22Rv1 (cell line): Measurements from ENCODE around the gene AGFG1.

Experiments used
- ZFX ChIP-seq: fragments of 450-650 bp; IDR thresholded peaks from 2 replicates; pipeline ENCODE4 v1.6.1; 2017; ENCODE audit warnings: antibody characterized with exemption, borderline replicate concordance
- TF ChIP-seq, protein P1 (sequence below): fragments of 450-650 bp; IDR thresholded peaks from 2 replicates; pipeline ENCODE4 v1.5.1; 2017; ENCODE audit warnings: mild to moderate bottlenecking

DNA sequence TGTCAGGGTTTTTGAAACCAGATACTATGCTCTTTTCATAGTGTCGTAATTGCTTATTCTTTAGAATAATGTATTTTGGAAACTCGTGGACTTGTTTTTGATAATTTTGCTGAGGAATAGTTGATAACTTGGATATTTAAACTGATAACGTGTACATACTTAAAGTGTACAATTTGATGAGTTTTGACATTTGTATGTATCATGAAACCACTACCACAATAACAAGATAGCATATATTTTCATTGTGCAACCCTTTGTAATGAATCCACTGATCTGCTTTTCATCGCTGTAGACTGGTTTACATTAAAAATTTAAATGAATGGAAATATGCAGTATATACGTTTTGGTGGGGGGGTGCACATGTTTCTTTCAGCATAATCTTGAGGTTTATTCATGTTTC lies 45.8 kb downstream of the AGFG1 start:
- TF ChIP-seq, protein P1, sequence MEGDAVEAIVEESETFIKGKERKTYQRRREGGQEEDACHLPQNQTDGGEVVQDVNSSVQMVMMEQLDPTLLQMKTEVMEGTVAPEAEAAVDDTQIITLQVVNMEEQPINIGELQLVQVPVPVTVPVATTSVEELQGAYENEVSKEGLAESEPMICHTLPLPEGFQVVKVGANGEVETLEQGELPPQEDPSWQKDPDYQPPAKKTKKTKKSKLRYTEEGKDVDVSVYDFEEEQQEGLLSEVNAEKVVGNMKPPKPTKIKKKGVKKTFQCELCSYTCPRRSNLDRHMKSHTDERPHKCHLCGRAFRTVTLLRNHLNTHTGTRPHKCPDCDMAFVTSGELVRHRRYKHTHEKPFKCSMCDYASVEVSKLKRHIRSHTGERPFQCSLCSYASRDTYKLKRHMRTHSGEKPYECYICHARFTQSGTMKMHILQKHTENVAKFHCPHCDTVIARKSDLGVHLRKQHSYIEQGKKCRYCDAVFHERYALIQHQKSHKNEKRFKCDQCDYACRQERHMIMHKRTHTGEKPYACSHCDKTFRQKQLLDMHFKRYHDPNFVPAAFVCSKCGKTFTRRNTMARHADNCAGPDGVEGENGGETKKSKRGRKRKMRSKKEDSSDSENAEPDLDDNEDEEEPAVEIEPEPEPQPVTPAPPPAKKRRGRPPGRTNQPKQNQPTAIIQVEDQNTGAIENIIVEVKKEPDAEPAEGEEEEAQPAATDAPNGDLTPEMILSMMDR = no peak
- no peak for TF ChIP-seq ZFX
